ENCODE data around the gene PSMD12.
"Not testable (repeated sequence)": the region's sequence is repeated elsewhere in the genome, so short reads cannot be mapped to it uniquely, and the experiment has no call there.

PSMD12 gene

DNA sequence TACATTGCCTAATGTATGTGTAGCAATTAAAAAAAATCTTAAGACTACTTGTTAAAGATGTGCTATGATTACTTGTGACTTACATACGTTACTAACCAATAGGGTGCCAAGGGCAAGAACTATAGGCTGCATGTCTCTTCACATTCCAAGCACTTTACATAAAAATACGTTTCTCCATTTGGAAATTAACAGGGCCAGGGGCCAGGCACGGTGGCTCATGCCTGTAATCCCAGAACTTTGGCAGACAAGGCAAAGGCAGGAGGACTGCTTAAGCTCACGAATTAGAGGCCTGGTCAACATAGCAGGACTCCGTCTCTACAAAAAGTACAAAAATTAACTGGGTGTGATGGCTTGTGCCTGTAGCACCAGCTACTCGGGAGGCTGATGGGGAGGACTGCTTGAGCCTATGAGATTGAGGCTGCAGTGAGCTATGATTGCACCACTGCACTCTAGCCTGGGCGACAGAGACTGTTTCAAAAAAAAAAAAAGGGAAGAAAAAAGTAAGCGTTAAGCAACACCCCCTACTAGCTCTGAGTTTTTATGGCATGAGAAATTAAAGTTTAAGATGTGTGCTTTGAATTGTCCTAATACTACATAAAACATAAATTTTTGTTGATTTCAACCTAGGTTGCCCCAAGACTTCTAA is 12.3 kb downstream of the PSMD12 start:
- no peak for DNase-seq

GRCh38 chr17:67353161-67353560 is 13.2 kb downstream of the PSMD12 start:
- DNase-seq, result no peak

- DNase-seq, result no peak
Measured at GRCh38 chr17:67349420-67349819, 17.0 kb downstream of the PSMD12 start.

GRCh38 chr17:67347826-67348225 is 18.6 kb downstream of the PSMD12 start:
- DNase-seq, result no peak

DNA sequence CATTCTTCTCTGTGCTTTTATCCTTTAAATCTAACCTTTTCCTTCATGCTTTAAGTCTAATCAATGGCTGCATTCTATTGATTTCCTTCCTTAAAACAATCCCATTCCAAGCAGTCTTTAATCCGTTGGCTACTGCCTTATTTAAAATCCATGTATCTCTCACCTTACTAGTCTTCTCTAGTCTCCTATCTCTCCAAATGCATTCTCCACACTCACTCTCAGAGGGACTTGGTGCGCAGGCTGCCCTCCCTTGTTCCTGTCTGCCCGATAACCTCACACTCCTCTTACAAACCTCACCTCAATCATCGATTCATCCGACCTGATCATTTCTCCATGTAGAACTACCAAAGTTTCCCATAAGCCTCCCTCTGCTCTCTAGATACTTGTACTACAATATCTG is 23.1 kb downstream of the PSMD12 start:
- DNase-seq, result no peak

DNA sequence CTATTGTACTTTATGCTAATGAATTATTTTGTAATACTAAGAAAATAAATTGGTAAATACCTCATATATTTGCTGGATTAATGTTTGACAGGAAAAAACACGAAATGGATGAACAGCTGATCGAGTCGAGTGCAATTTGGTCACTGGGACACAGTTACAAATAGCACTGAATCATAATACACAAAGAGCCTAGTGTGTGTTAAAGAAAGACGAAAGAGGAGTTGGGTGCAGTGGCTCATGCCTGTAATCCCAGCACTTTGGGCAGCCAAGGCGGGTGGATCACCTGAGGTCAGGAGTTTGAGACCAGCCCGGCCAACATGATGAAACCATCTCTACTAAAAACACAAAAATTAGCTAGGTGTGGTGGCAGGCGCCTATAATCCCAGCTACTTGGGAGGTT is 28.0 kb downstream of the PSMD12 start:
- not testable (repeated sequence) for DNase-seq

DNA sequence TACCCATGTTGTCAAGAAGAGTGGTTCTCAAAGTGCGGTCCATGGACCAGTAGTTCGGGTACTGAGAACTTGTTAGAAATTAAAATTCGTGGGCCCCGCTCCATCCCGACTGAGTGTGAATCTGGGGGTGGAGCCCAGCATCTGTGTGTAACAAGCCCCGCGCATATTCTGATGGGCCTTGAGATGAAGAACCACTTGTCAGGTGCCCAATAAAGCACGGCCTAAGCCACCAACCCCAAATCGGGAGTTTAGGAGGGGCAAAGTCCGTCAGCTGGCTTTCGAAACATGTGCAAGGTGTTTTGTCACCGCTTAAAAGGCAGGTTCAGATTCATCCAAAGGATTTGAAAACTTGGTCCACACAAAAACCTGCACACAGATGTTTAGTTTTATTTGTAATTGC is 29.5 kb downstream of the PSMD12 start:
- DNase-seq, result no peak

DNA sequence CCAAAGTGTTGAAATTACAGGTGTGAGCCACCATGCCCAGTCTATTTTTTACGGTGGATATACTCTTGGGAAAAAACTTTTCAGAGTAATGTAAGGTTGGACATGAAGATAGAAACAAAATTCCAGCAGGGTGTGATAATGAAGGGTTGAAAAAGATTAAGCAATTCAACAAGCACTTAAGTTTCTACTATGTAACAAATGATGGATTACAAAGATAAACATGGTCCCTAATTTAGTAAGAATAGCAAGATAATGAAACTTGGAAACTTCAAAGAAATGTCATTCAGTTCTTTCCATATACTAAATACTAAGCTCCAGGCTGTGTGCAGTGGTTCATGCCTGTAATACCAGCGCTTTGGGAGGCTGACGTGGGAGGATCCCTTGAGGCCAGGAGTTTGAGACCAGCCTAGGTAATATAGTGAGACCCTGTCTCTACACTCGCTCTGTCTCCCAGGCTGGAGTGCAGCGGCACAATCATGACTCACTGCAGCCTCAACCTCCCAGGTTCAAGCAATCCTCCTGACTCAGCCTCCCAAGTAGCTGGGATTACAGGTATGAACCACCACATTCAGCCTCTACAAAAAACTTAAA is 31.0 kb downstream of the PSMD12 start:
- no peak for DNase-seq

GRCh38 chr17:67332162-67332508 is 34.2 kb downstream of the PSMD12 start:
- DNase-seq, result not testable (repeated sequence)

DNA sequence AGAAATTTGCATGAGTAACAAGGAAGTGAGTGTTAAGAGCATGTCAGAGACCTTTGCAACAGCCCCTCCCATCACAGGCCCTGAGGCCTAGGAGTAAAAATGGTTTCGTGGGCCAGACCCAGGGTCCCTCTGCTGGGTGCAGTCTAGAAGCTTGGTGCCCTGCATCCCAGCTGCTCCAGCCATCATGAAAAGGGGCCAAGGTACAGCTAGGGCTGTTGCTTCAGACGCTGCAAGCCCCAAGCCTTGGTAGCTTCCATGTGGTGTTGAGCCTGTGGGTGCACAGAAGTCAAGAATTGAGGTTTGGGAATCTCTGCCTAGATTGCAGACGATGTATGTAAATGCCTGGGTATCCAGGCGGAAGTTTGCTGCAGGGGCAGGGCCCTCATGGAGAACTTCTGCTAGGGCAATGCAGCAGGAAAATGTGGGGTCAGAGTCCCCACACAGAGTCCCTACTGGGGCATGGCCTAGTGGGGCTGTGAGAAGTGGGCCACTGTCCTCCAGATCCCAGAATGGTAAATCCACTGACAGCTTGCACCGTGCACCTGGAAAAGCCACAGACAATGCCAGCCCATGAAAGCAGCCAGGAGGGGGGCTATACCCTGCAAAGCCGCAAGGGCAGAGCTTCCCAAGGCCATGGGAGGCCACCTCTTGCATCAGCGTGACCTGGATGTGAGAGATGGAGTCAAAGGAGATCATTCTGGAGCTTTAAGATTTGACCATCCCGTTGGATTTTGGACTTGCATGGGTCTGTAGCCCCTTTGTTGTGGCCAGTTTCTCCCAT is 34.8 kb downstream of the PSMD12 start:
- not testable (repeated sequence) for DNase-seq

GRCh38 chr17:67328026-67328425 is 38.4 kb downstream of the PSMD12 start:
- DNase-seq, result no peak

- not testable (repeated sequence) for DNase-seq
Measured at GRCh38 chr17:67326959-67327745, 39.2 kb downstream of the PSMD12 start.

DNA sequence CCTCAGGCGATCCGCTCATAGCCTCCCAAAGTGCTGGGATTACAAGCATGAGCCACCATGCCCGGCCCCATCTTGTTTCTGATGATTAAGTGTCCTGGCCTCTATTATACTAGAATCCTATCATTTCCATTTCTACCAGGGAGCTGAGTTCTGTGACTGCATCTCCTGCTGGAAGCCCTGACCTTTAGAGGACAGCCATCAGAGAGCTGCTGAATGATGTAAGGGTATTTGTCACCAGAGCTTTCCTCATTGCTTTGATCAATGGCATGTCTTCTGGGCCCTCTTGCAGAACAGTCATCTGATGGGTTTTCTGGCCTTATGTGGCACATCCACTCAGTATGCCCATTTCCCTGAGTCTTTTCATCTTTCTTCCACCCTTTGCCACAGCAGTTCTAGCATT is 39.9 kb downstream of the PSMD12 start:
- no peak for DNase-seq

- DNase-seq, result no peak
Measured at GRCh38 chr17:67324330-67324729, 42.0 kb downstream of the PSMD12 start.

- DNase-seq, result no peak
Measured at GRCh38 chr17:67323445-67323844, 42.9 kb downstream of the PSMD12 start.

GRCh38 chr17:67322042-67322787 is 44.2 kb downstream of the PSMD12 start:
- DNase-seq, result no peak

DNA sequence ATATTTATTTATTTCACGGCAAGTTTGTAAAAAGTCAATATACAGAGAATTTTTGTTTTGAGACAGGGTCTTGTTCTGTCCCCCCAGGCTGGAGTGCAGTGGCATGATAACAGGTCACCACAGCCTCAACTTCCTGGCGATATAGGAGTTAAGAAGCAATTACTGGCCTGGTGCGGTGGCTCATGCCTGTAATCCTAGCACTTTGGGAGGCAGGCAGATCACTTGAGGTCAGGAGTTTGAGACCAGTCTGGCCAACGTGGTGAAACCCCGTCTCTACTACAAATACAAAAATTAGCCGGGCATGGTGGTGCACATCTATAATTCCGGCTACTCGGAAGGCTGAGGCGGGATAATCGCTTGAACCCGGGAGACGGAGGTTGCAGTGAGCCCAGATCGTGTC is 44.9 kb downstream of the PSMD12 start:
- DNase-seq, result not testable (repeated sequence)

DNA sequence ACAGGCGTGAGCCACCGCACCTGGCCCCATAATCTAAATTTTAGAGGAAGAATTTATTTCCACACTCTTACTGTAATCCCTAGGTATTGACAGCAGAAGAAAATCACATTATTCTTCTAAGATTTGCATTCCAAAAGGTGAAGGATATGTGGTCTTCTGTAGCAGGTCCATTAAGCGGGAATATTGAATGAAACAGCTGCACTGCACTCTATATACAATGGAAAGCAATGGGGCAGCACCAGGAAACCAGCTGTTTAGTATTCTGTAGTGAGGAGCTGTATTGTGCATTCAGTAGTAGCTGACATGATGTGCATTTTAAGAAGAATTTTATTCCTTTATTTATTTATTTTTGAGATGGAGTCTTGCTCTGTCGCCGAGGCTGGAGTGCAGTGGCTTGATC is 49.6 kb downstream of the PSMD12 start:
- no peak for DNase-seq

GRCh38 chr17:67315865-67316264 is 50.5 kb downstream of the PSMD12 start:
- no peak for DNase-seq

GRCh38 chr17:67312265-67312664 is 54.1 kb downstream of the PSMD12 start:
- DNase-seq, result no peak

DNA sequence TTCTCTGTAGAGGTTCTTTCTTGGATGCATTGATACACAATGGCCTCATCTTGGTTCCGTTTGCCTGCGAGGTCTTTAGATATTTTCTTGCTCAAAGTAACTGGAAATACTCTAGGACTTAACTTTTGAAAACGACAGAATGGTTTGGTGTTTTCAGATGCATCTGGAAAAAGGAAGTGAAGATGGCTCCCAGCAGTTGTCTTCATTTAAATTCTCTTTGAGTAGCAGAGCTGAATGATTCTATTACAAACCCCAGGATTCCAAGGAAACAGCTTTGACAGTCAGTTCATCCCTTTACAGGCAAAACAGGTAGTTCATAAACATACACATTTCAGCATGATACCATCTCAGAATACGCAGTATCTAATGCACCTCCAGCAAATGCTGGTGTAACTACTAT is 54.8 kb downstream of the PSMD12 start:
- no peak for DNase-seq

GRCh38 chr17:67310406-67310805 is 56.0 kb downstream of the PSMD12 start:
- DNase-seq, result no peak

All from central memory CD4-positive, alpha-beta T cell (primary cell).